ENCODE results near the gene UST.

GRCh38 chr6:148700741-148701311, 46.0 kb upstream of the UST start:
- no peak for TF ChIP-seq EZH2 (IDR thresholded peaks at IDR 0.05; ENCODE audit: low read length, unreplicated experiment)
- no peak for TF ChIP-seq CTCF (conservative IDR thresholded peaks at IDR 0.05; ENCODE audit: low read depth, low read length)
